Activated CD8-positive, alpha-beta memory T cell treated with anti-CD3 and anti-CD28 coated beads for 48 hours (primary cell): Measurements from ENCODE around the gene AVL9.
"Not testable (repeated sequence)": the region's sequence is repeated elsewhere in the genome, so short reads cannot be mapped to it uniquely, and the experiment has no call there.

Experiments
- DNase-seq, 3 experiments: peaks; one replicate each; pipeline ENCODE4 v3.0.0-alpha.2; 2020; ENCODE audit warnings: low read depth in 2 of 3, low spot score in 2 of 3

Gene AVL9

GRCh38 chr7:32586291-32587221, 91.3 kb downstream of the AVL9 start:
- no peak for DNase-seq

- no peak for DNase-seq
Measured at GRCh38 chr7:32587411-32587948, 92.2 kb downstream of the AVL9 start.

- DNase-seq = no peak
Measured at GRCh38 chr7:32588657-32589056, 93.4 kb downstream of the AVL9 start.

- no peak for DNase-seq
Measured at GRCh38 chr7:32591938-32592337, 96.6 kb downstream of the AVL9 start.

- DNase-seq = no peak
Measured at GRCh38 chr7:32592701-32593100, 97.4 kb downstream of the AVL9 start.

GRCh38 chr7:32594965-32595490, 99.7 kb downstream of the AVL9 start:
- no peak for DNase-seq

GRCh38 chr7:32601196-32601595, 105.9 kb downstream of the AVL9 start:
- DNase-seq = not testable (repeated sequence)

- DNase-seq = no peak
Measured at GRCh38 chr7:32602470-32602869, 107.2 kb downstream of the AVL9 start.

GRCh38 chr7:32603492-32603891, 108.2 kb downstream of the AVL9 start:
- DNase-seq = not testable (repeated sequence)

GRCh38 chr7:32604047-32604446, 108.8 kb downstream of the AVL9 start:
- not testable (repeated sequence) for DNase-seq

- DNase-seq = no peak
Measured at GRCh38 chr7:32605032-32605431, 109.7 kb downstream of the AVL9 start.

- DNase-seq = no peak
Measured at GRCh38 chr7:32609463-32609862, 114.2 kb downstream of the AVL9 start.

GRCh38 chr7:32611201-32612099, 116.2 kb downstream of the AVL9 start:
- DNase-seq = no peak

- DNase-seq = no peak
Measured at GRCh38 chr7:32616625-32617024, 121.3 kb downstream of the AVL9 start.

- DNase-seq = no peak
Measured at GRCh38 chr7:32618470-32618869, 123.2 kb downstream of the AVL9 start.

GRCh38 chr7:32618987-32619386, 123.7 kb downstream of the AVL9 start:
- no peak for DNase-seq

GRCh38 chr7:32619416-32619815, 124.1 kb downstream of the AVL9 start:
- DNase-seq = not testable (repeated sequence)

GRCh38 chr7:32631021-32631420, 135.7 kb downstream of the AVL9 start:
- DNase-seq = no peak

GRCh38 chr7:32631590-32632497, 136.6 kb downstream of the AVL9 start:
- not testable (repeated sequence) for DNase-seq

- DNase-seq = not testable (repeated sequence)
Measured at GRCh38 chr7:32633446-32633845, 138.2 kb downstream of the AVL9 start.
